ENCODE measurements around the gene EPHB3. TPM values are rescaled to one million over a fixed set of nuclear protein-coding genes. Genes with fewer than 3 reads are reported as not detected.

EPHB3 gene
- total and polyA plus RNA-seq, 2 of the 4 experiments (the other 2 are of a cell fraction): 0.72 to 2.9 TPM

GRCh38 chr3:184513276-184514170 lies 48.1 kb upstream of the EPHB3 start:
- Histone ChIP-seq H3K14ac (replicated peaks; ENCODE audit: low read depth, low read length) (no peak overlapping the region), H3K27ac (ENCODE audit: insufficient read depth, low read length) (no peak overlapping the region), H2AK9ac (replicated peaks; ENCODE audit: low read depth, low read length, poor library complexity) (no peak overlapping the region), H3K56ac (ENCODE audit: extremely low read depth, insufficient read depth, low read length) (no peak overlapping the region), H4K5ac (ENCODE audit: low read depth, low read length) (no peak overlapping the region), H2BK5ac (ENCODE audit: low read depth, low read length, poor library complexity, severe bottlenecking) (no peak overlapping the region), H3K4me2 (ENCODE audit: low read depth, low read length) (peak overlapping the region; percentile 80), H3K79me1 (ENCODE audit: low read depth in 1 of 2, low read length in 2 of 2) (no peaks in the 10 kb centered on the region), H3K4me1 (ENCODE audit: control insufficient read depth, insufficient read depth, low read length) (no peaks in the 10 kb centered on the region), H2BK120ac (ENCODE audit: low read depth, low read length) (no peak overlapping the region), H3K27me3 (ENCODE audit: control insufficient read depth, insufficient read depth, low read length) (peaks cover 60% of the 10 kb centered on the region), H3K18ac (ENCODE audit: low read depth, low read length) (no peak overlapping the region), H2BK15ac (ENCODE audit: low read depth, low read length) (no peak overlapping the region), H3K23ac (ENCODE audit: low read depth, low read length) (no peak overlapping the region), H3K4me3 (ENCODE audit: insufficient read depth, low read depth, low read length) (no peak overlapping the region; the same call in 1 of the 2 replicates), H2BK20ac (ENCODE audit: low read depth, low read length) (no peak overlapping the region), H4K8ac (ENCODE audit: low read depth in 2 of 2, low read length in 2 of 2) (no peak overlapping the region), H2AFZ (replicated peaks; ENCODE audit: low read length, poor library complexity) (peak overlapping the region; percentile 91), H3K9ac (ENCODE audit: low read depth, low read length) (no peak overlapping the region), H3K4ac (ENCODE audit: low read depth, low read length) (no peak overlapping the region), H4K20me1 (ENCODE audit: insufficient read depth, low read length) (no peaks in the 10 kb centered on the region), H3K36me3 (ENCODE audit: control insufficient read depth, insufficient read depth, low read length) (no peaks in the 10 kb centered on the region), H2AK5ac (ENCODE audit: low read depth, low read length) (no peak overlapping the region), H3K9me1 (ENCODE audit: insufficient read depth, low read length) (no peaks in the 10 kb centered on the region), H3K9me3 (ENCODE audit: control insufficient read depth, insufficient read depth, low read length) (peaks cover 3% of the 10 kb centered on the region; the same call in 1 of the 2 replicates), H4K91ac (ENCODE audit: insufficient read depth, low read depth, low read length) (no peak overlapping the region)
- dilution Hi-C loops (cut with HindIII; ENCODE audit: low sequenced_read_pairs, unreplicated experiment) (no loop called here), in situ Hi-C loops (cut with MboI; ENCODE audit: low sequenced_read_pairs) (loop anchor here (10.0 kb wide), 1 partner anchor 89 kb away; no protein-coding TSS in a partner anchor), intact Hi-C loops (cut with micrococcal nuclease) (loop anchor here (1.0 kb wide), 2 partner anchors 96 to 142 kb away; no protein-coding TSS in a partner anchor)
- 0% methylated on average over 35 of the region's 69 CpGs; no CpG with 5 or more reads in 1 of the 2 experiments for WGBS, 2 experiments (ENCODE audit: extremely low coverage in 2 of 2, insufficient read length in 1 of 2)
- ChIA-PET CTCF (interaction anchor here (0.6 to 2.7 kb wide), 13 partner anchors 10 to 155 kb away, joined by 3 to 30 read pairs (median 5); no protein-coding TSS in a partner anchor), POLR2A (ENCODE audit: unreplicated experiment) (interaction anchor here (0.6 kb wide), 1 partner anchor 148 kb away, joined by 3 read pairs; no protein-coding TSS in a partner anchor)
- peak; percentile 67 for DNase-seq
- no TSS peak for BruUV-seq (replicated peaks)
- peak; percentile 100 for ATAC-seq (ENCODE audit: low read depth)
- TF ChIP-seq MXI1 (IDR thresholded peaks at IDR 0.05; ENCODE audit: borderline replicate concordance, low read depth, low read length) (no peak), ELK1 (IDR thresholded peaks at IDR 0.05; ENCODE audit: borderline replicate concordance, low read depth, low read length) (no peak), RAD21 (IDR thresholded peaks at IDR 0.05; ENCODE audit: low read length) (peak; percentile 75), CTCF (conservative IDR thresholded peaks at IDR 0.05; ENCODE audit: low read depth, low read length) (peak; percentile 76), MAZ (IDR thresholded peaks at IDR 0.05; ENCODE audit: borderline replicate concordance, low read depth, low read length) (peak; percentile 41; the same call in 1 of the 2 replicates), SMC3 (IDR thresholded peaks at IDR 0.05; ENCODE audit: low read depth, low read length) (peak; percentile 67)
